Endometrial microvascular endothelial cells (primary cell): Measurements from ENCODE around the gene KIF1A. TPM values are rescaled to one million over a fixed set of nuclear protein-coding genes. Genes with fewer than 3 reads are reported as not detected.

Experiments
- in situ Hi-C: cut with HindIII; loops from 2 replicates; pipeline ENCODE4 v1.10.0; 2017; ENCODE audit warnings: low sequenced_read_pairs, low pct_unique_long_range_greater_than_20kb; ENCODE audit errors: inconsistent ontology term
- total RNA-seq: library from RNA; depleted of rRNA; stranded (reverse); fragments of >200 nt; gene quantifications from one replicate; pipeline ENCODE4 v1.2.3, GENCODE V29; 2015; ENCODE audit errors: inconsistent ontology term

The KIF1A gene
- total RNA-seq, 1 donor from 2014 or later = not detected

- in situ Hi-C loops = no loop called here
Observed at GRCh38 chr2:240810621-240811020, 9.4 kb downstream of the KIF1A start.

GRCh38 chr2:240810199-240810598, 9.8 kb downstream of the KIF1A start:
- in situ Hi-C loops = no loop called here

- in situ Hi-C loops = no loop called here
Observed at GRCh38 chr2:240809276-240809675, 10.7 kb downstream of the KIF1A start.

GRCh38 chr2:240806459-240806858, 13.6 kb downstream of the KIF1A start:
- in situ Hi-C loops = no loop called here

- in situ Hi-C loops = no loop called here
Observed at GRCh38 chr2:240806006-240806405, 14.0 kb downstream of the KIF1A start.

GRCh38 chr2:240803191-240803590, 16.8 kb downstream of the KIF1A start:
- in situ Hi-C loops = no loop called here

GRCh38 chr2:240799033-240799820, 20.8 kb downstream of the KIF1A start:
- in situ Hi-C loops = no loop called here

GRCh38 chr2:240798327-240798905, 21.6 kb downstream of the KIF1A start:
- in situ Hi-C loops = no loop called here

- in situ Hi-C loops = no loop called here
Observed at GRCh38 chr2:240797914-240798313, 22.1 kb downstream of the KIF1A start.

- in situ Hi-C loops = no loop called here
Observed at GRCh38 chr2:240797500-240797895, 22.5 kb downstream of the KIF1A start.

GRCh38 chr2:240796543-240797499, 23.2 kb downstream of the KIF1A start:
- in situ Hi-C loops = no loop called here

- in situ Hi-C loops = no loop called here
Observed at GRCh38 chr2:240795916-240796510, 24.0 kb downstream of the KIF1A start.

GRCh38 chr2:240795454-240795853, 24.6 kb downstream of the KIF1A start:
- in situ Hi-C loops = no loop called here

- in situ Hi-C loops = no loop called here
Observed at GRCh38 chr2:240794178-240794721, 25.8 kb downstream of the KIF1A start.

GRCh38 chr2:240793313-240794177, 26.5 kb downstream of the KIF1A start:
- in situ Hi-C loops = no loop called here

- in situ Hi-C loops = no loop called here
Observed at GRCh38 chr2:240792629-240793312, 27.2 kb downstream of the KIF1A start.

GRCh38 chr2:240791821-240792628, 28.0 kb downstream of the KIF1A start:
- in situ Hi-C loops = no loop called here
